GM13976 (cell line): ENCODE data around the gene PDGFD.
A peak's percentile ranks its signal among the peaks of the same experiment; 100 is the strongest.

Experiments
- DNase-seq: peaks from one replicate; pipeline ENCODE4 v3.0.0; 2012; ENCODE audit warnings: low spot score
- in situ Hi-C: fragments of 300-500 bp; cut with MboI; formaldehyde crosslinking; loops from one replicate; pipeline ENCODE4 v1.12.0; 2022; ENCODE audit warnings: low sequenced_read_pairs, mixed read lengths, inconsistent platforms; ENCODE audit not compliant: unreplicated experiment
- TF ChIP-seq, protein P1 (sequence below): IDR thresholded peaks from 2 replicates; pipeline ENCODE4 v1.5.1; 2012; ENCODE audit warnings: borderline replicate concordance, mild to moderate bottlenecking; ENCODE audit not compliant: insufficient read depth; ENCODE audit errors: extremely low read depth, missing control alignments, control extremely low read depth

PDGFD gene

DNA sequence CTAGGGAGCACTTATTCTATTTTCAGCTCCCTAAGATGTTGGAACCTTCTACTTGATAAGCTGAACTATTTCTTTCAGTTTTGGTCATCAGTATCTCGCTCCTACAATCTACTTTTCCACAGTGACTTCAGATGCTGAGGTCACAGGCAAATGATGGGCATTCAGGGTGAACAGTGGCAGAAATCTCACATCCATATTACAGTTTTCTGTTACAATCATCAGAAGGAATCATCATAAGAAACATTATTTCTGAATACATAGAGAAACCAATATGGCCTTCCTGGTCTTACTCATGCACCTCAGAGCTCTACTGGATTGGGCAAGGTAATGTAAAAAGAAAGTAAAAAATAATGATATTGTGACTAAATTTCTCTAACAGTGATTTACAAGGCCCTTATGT, 166.9 kb downstream of the PDGFD start:
- TF ChIP-seq, protein P1, sequence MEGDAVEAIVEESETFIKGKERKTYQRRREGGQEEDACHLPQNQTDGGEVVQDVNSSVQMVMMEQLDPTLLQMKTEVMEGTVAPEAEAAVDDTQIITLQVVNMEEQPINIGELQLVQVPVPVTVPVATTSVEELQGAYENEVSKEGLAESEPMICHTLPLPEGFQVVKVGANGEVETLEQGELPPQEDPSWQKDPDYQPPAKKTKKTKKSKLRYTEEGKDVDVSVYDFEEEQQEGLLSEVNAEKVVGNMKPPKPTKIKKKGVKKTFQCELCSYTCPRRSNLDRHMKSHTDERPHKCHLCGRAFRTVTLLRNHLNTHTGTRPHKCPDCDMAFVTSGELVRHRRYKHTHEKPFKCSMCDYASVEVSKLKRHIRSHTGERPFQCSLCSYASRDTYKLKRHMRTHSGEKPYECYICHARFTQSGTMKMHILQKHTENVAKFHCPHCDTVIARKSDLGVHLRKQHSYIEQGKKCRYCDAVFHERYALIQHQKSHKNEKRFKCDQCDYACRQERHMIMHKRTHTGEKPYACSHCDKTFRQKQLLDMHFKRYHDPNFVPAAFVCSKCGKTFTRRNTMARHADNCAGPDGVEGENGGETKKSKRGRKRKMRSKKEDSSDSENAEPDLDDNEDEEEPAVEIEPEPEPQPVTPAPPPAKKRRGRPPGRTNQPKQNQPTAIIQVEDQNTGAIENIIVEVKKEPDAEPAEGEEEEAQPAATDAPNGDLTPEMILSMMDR = no peak
- DNase-seq = peak; percentile 3
- in situ Hi-C loops = no loop called here

- in situ Hi-C loops = no loop called here
- TF ChIP-seq, protein P1 = no peak
- no peak for DNase-seq
Measured at GRCh38 chr11:103995896-103996295, 168.1 kb downstream of the PDGFD start.

- no peak for DNase-seq
Measured at GRCh38 chr11:103994518-103994917, 169.4 kb downstream of the PDGFD start.

DNA sequence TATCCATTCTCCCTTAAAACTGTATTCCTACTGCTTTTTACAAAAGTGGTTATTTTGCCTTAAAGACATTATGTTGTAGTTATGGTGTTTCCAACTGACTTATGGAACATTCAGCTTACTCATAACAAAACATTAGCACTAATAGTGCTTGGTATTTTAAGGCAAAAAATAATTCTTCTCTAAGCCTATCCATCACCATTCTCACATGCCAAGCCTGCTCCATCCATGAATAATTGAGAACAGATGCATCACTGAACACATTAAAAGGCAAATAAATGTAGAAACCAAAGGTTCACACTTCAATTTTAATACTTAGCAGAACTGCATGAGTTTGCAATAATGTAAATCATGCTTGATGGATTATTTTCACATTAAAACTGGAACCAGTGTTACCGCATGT, 169.9 kb downstream of the PDGFD start:
- TF ChIP-seq, protein P1 = no peak
- in situ Hi-C loops = no loop called here
- no peak for DNase-seq

More at GRCh38 chr11:103994518-103994917, 169.4 kb downstream of the PDGFD start:
- in situ Hi-C loops = no loop called here
- TF ChIP-seq, protein P1 = no peak

GRCh38 chr11:103993507-103993906, 170.4 kb downstream of the PDGFD start:
- in situ Hi-C loops = no loop called here

DNA sequence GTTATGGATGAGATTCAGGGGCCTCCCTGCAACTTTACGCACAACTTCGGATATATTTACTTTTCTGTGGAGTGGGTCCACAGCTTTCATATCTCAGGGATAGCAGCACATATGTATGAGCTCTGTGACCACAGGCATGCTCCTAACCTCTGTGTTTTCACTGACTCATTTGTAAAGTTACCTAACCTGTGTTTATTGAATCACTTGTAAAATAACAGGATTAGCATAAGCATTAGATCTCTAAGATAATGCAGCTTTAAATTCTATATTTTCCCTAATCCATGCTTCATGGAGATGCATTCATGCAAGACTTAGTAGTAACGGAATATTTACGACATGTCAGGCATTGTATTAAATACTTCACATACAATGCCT, 175.4 kb downstream of the PDGFD start:
- TF ChIP-seq, protein P1 = no peak
- DNase-seq = no peak
- in situ Hi-C loops = no loop called here

More at GRCh38 chr11:103993507-103993906, 170.4 kb downstream of the PDGFD start:
- no peak for DNase-seq
- TF ChIP-seq, protein P1 = no peak
